Type B pancreatic cell (in vitro differentiated cells): ENCODE measurements around the gene TSPAN1. TPM values are rescaled to one million over a fixed set of nuclear protein-coding genes. Genes with fewer than 3 reads are reported as not detected.
A peak's percentile ranks its signal among the peaks of the same experiment; 100 is the strongest.

ENCODE experiments used
- DNase-seq: peaks from one replicate; pipeline ENCODE4 v3.0.0; 2021; ENCODE audit warnings: mixed read lengths; ENCODE audit not compliant: unreplicated experiment; ENCODE audit errors: extremely low spot score
- H3K27ac Mint-ChIP-seq: 2 replicates; pipeline ENCODE4 v1.8.0; 2021; ENCODE audit warnings: mild to moderate bottlenecking, mixed read lengths
- H3K27me3 Mint-ChIP-seq: 2 replicates; pipeline ENCODE4 v1.8.0; 2021; ENCODE audit warnings: mixed read lengths
- H3K36me3 Mint-ChIP-seq: 2 replicates; pipeline ENCODE4 v1.8.0; 2021; ENCODE audit warnings: mixed read lengths
- H3K4me1 Mint-ChIP-seq: one replicate; pipeline ENCODE4 v1.8.0; 2021; ENCODE audit warnings: mixed read lengths; ENCODE audit not compliant: unreplicated experiment
- H3K4me3 Mint-ChIP-seq: 2 replicates; pipeline ENCODE4 v1.8.0; 2021; ENCODE audit warnings: mild to moderate bottlenecking, mixed read lengths
- H3K9me3 Mint-ChIP-seq: 2 replicates; pipeline ENCODE4 v1.8.0; 2021; ENCODE audit warnings: mixed read lengths
- CTCF ChIP-seq: fragments of 200-600 bp; sonication (generic); conservative IDR thresholded peaks from 2 replicates; pipeline ENCODE4 v1.5.0; 2021; ENCODE audit warnings: antibody characterized with exemption, mild to moderate bottlenecking
- total RNA-seq: library from RNA; stranded (reverse); gene quantifications from 2 replicates; pipeline ENCODE4 v1.2.1, GENCODE V29; 2021; ENCODE audit warnings: low replicate concordance

The TSPAN1 gene
- total RNA-seq, 1 donor from 2014 or later, result 27.6 TPM

GRCh38 chr1:46186076-46186475 lies 11.2 kb downstream of the TSPAN1 start:
- Mint-ChIP-seq H3K27ac (no peak overlapping the region), H3K9me3 (no peaks in the 10 kb centered on the region), H3K27me3 (no peaks in the 10 kb centered on the region), H3K4me3 (no peak overlapping the region), H3K36me3 (peaks cover 14% of the 10 kb centered on the region), H3K4me1 (peaks cover 24% of the 10 kb centered on the region)
- DNase-seq, result no peak
- no peak for TF ChIP-seq CTCF

- H3K27me3 Mint-ChIP-seq, result no peaks in the 10 kb centered on the region
- H3K36me3 Mint-ChIP-seq, result peaks cover 14% of the 10 kb centered on the region
- H3K4me3 Mint-ChIP-seq, result no peak overlapping the region
- no peak for DNase-seq
- H3K9me3 Mint-ChIP-seq, result no peaks in the 10 kb centered on the region
- H3K4me1 Mint-ChIP-seq, result peaks cover 17% of the 10 kb centered on the region
- peak overlapping the region; percentile 37 for H3K27ac Mint-ChIP-seq
- TF ChIP-seq CTCF, result no peak
Measured at GRCh38 chr1:46187106-46187869, 12.4 kb downstream of the TSPAN1 start.

GRCh38 chr1:46188295-46189030 lies 13.6 kb downstream of the TSPAN1 start:
- Mint-ChIP-seq H3K27me3 (no peaks in the 10 kb centered on the region), H3K27ac (no peak overlapping the region), H3K4me3 (no peak overlapping the region), H3K9me3 (no peaks in the 10 kb centered on the region), H3K36me3 (peaks cover 14% of the 10 kb centered on the region), H3K4me1 (peaks cover 11% of the 10 kb centered on the region)
- DNase-seq, result no peak
- TF ChIP-seq CTCF, result peak; percentile 30

DNA sequence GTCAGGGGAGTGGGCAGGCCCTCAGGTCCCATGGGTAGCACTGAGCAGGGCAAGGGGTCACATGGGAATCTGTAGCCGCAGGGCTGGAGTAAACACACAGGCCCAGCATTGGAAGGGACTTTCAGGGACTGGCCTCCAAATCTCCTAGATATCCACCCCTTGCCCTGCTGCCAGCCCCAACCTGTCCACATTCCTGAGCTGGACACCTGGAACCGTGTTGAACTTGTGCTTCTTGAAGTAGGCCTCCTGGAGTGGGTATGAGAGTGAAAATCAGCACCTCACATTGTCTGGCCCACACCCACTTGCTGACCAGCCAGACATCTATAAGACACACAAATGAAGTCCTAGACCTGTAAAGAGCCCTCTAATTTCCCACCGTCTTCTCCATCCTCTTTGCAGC lies 15.7 kb downstream of the TSPAN1 start:
- no peaks in the 10 kb centered on the region for H3K27me3 Mint-ChIP-seq
- no peaks in the 10 kb centered on the region for H3K9me3 Mint-ChIP-seq
- DNase-seq, result no peak
- peaks cover 5% of the 10 kb centered on the region for H3K4me1 Mint-ChIP-seq
- H3K36me3 Mint-ChIP-seq, result peaks cover 21% of the 10 kb centered on the region
- H3K27ac Mint-ChIP-seq, result no peak overlapping the region
- no peak overlapping the region for H3K4me3 Mint-ChIP-seq
- TF ChIP-seq CTCF, result no peak

DNA sequence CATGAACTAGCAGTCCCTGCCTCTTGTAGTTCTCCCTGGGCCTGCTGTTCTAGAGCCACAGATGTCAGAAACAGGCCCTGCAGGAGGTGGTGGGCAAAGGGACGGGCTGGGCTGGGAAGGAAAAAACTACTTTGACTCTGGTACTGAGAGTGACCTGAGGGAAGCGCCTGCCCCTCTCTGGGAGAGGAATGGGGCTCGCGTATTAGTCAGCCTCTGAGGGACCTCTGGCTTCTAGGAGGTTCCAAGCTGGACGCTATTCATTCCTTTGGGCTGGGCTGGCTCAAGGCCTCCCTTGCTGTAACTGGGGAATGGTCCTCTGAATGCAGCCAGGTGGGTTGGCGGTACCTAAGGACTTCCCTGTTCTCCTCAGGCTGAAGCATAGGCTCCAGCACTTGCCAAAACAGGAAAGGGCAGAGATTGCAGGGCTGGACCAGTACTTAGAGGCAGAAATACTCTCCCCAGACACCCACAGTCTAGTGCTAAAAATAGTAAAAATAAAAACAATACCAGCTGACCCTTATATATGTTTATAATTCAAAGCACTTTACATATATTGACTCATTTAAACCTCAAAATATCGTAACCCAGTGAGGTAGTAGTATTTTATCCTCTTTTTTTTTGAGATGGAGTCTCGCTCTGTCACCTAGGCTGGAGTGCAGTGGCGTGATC lies 16.3 kb downstream of the TSPAN1 start:
- Mint-ChIP-seq H3K36me3 (peaks cover 21% of the 10 kb centered on the region), H3K4me3 (no peak overlapping the region)

More for the DNA sequence above, 16.3 kb downstream of the TSPAN1 start:
- Mint-ChIP-seq H3K4me1 (peaks cover 5% of the 10 kb centered on the region), H3K9me3 (no peaks in the 10 kb centered on the region), H3K27me3 (no peaks in the 10 kb centered on the region), H3K27ac (no peak overlapping the region)
- no peak for TF ChIP-seq CTCF
- no peak for DNase-seq
